ENCODE results near the gene ELMO1. TPM values are rescaled to one million over a fixed set of nuclear protein-coding genes. Genes with fewer than 3 reads are reported as not detected.

The ELMO1 gene
- total RNA-seq, 1 donor from 2014 or later, result 29.4 TPM

GRCh38 chr7:36827726-36828703, 620.6 kb downstream of the ELMO1 start:
- DNase-seq (ENCODE audit: extremely low spot score, unreplicated experiment), result no peak
- Mint-ChIP-seq H3K4me3 (no peak overlapping the region), H3K4me1 (ENCODE audit: unreplicated experiment) (peaks cover 6% of the 10 kb centered on the region), H3K36me3 (no peaks in the 10 kb centered on the region), H3K9me3 (peaks cover 5% of the 10 kb centered on the region), H3K27me3 (peaks cover 2% of the 10 kb centered on the region), H3K27ac (no peak overlapping the region)
- no peak for TF ChIP-seq CTCF (conservative IDR thresholded peaks at IDR 0.05)

- no peaks in the 10 kb centered on the region for H3K9me3 Mint-ChIP-seq
Measured at GRCh38 chr7:36825501-36825900, 623.2 kb downstream of the ELMO1 start.

DNA sequence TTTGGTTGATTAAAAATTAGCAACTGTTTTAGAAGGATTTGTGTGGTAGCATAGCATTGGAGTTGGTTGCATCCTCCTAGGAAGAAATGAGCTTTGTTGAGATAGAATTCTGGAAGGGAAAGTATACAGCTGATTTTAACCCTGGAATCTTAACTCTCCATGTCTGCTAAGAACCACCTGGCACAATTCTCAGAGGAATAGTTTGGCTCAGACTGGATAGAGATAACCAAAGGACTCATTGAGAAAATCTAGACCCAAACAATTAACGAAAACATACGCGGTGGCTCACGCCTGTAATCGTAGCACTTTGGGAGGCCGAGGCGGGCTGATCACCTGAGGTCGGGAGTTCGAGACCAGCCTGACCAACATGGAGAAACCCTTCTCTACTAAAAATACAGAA, 625.3 kb downstream of the ELMO1 start:
- no peak for DNase-seq (ENCODE audit: extremely low spot score, unreplicated experiment)
- Mint-ChIP-seq H3K9me3 (peaks cover 8% of the 10 kb centered on the region), H3K27ac (no peak overlapping the region), H3K36me3 (no peaks in the 10 kb centered on the region), H3K4me1 (ENCODE audit: unreplicated experiment) (peaks cover 8% of the 10 kb centered on the region), H3K4me3 (no peak overlapping the region), H3K27me3 (peaks cover 2% of the 10 kb centered on the region)
- no peak for TF ChIP-seq CTCF (conservative IDR thresholded peaks at IDR 0.05)

More at GRCh38 chr7:36825501-36825900, 623.2 kb downstream of the ELMO1 start:
- no peak for TF ChIP-seq CTCF (conservative IDR thresholded peaks at IDR 0.05)
- H3K27ac Mint-ChIP-seq, result no peak overlapping the region
- no peaks in the 10 kb centered on the region for H3K4me1 Mint-ChIP-seq (ENCODE audit: unreplicated experiment)
- H3K27me3 Mint-ChIP-seq, result peaks cover 2% of the 10 kb centered on the region
- H3K4me3 Mint-ChIP-seq, result no peak overlapping the region
- H3K36me3 Mint-ChIP-seq, result no peaks in the 10 kb centered on the region
- DNase-seq (ENCODE audit: extremely low spot score, unreplicated experiment), result no peak

- Mint-ChIP-seq H3K4me1 (ENCODE audit: unreplicated experiment) (peaks cover 8% of the 10 kb centered on the region), H3K36me3 (no peaks in the 10 kb centered on the region), H3K27me3 (peaks cover 2% of the 10 kb centered on the region), H3K27ac (no peak overlapping the region), H3K4me3 (no peak overlapping the region), H3K9me3 (peaks cover 8% of the 10 kb centered on the region)
- TF ChIP-seq CTCF (conservative IDR thresholded peaks at IDR 0.05), result no peak
- DNase-seq (ENCODE audit: extremely low spot score, unreplicated experiment), result no peak
Measured at GRCh38 chr7:36821617-36822016, 627.0 kb downstream of the ELMO1 start.

- Mint-ChIP-seq H3K4me1 (ENCODE audit: unreplicated experiment) (peaks cover 8% of the 10 kb centered on the region), H3K4me3 (no peak overlapping the region), H3K9me3 (peaks cover 8% of the 10 kb centered on the region), H3K27ac (no peak overlapping the region), H3K27me3 (peaks cover 2% of the 10 kb centered on the region), H3K36me3 (no peaks in the 10 kb centered on the region)
- no peak for DNase-seq (ENCODE audit: extremely low spot score, unreplicated experiment)
- TF ChIP-seq CTCF (conservative IDR thresholded peaks at IDR 0.05), result no peak
Measured at GRCh38 chr7:36820527-36821170, 628.0 kb downstream of the ELMO1 start.

Data from type B pancreatic cell (in vitro differentiated cells).